CD4-positive, alpha-beta T cell treated with Interleukin-12 subunit alpha and Interleukin-12 subunit beta, for 1 hour (primary cell): ENCODE measurements around the gene AUH.

Experiments used
- DNase-seq: peaks from one replicate; pipeline ENCODE4 v3.0.0-alpha.2; 2020

The AUH gene

GRCh38 chr9:91285729-91286353 lies 75.9 kb downstream of the AUH start:
- no peak for DNase-seq

- no peak for DNase-seq
These were observed 79.4 kb downstream of the AUH start for GRCh38 chr9:91282292-91282691.

DNA sequence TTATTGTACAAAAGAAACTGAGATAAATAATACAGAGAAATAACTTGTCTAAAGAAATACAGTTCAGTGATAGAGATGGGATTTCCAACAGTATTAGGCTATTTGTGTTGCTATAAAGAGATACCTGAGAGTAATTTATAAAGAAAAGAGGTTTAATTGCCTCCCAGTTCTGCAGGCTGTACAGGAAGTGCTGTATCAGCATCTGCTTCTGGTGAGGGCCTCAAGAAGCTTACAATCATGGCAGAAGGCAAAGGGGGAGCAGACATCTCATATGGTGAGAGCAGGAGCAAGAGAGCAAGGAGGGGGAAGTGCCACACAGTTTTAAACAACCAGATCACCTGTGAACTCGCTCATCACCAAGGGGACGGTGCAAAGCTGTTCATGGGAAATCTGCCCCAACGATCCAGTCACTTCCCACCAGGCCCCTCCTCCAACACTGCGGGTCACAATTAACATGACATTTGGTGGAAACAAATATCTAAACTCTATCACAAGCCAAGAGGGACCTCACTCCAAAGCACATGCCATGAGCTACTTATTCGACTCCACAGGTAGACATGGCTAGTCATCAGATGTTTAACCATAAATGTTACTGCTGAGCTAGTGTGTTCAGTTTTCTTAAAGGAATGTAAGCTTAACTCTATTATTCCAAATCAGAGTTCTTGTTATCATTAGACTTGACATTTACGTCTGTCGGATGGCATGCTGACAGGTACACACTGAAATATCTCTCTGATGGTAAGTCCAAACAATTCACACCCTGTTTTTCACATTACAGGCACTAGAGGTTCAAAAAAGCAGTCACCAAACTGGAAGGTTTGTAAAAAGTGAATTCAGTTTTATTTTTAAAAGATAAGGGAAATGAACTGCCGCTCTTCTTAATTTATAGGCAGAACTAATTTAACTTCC lies 82.2 kb downstream of the AUH start:
- DNase-seq = no peak

- DNase-seq = no peak
These were observed 85.2 kb downstream of the AUH start for GRCh38 chr9:91276513-91276912.

DNA sequence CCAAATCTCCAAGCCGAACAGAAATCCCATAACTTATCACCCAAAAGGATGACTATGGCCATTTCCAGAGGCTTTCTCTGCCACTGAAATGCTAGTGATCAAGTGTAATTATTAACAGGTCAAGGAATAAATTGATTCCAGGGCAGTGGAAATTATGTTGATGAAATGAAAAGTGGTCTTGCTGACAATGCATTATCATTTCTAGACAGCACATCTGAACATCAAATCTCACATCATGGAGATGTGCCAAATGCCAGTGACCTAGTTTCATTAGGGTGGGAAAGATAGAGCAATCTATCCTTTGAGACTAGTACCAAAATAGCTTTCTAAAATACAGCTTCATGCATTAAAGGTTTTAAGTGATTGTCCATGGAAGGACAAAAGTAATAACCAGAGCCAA lies 86.1 kb downstream of the AUH start:
- DNase-seq = no peak

GRCh38 chr9:91274949-91275492 lies 86.7 kb downstream of the AUH start:
- no peak for DNase-seq

- no peak for DNase-seq
These were observed 87.7 kb downstream of the AUH start for GRCh38 chr9:91273853-91274552.

GRCh38 chr9:91271156-91271555 lies 90.6 kb downstream of the AUH start:
- DNase-seq = no peak

- DNase-seq = no peak
These were observed 91.7 kb downstream of the AUH start for GRCh38 chr9:91269907-91270491.

- no peak for DNase-seq
These were observed 95.3 kb downstream of the AUH start for GRCh38 chr9:91266448-91266847.

- no peak for DNase-seq
These were observed 96.2 kb downstream of the AUH start for GRCh38 chr9:91265514-91265913.

DNA sequence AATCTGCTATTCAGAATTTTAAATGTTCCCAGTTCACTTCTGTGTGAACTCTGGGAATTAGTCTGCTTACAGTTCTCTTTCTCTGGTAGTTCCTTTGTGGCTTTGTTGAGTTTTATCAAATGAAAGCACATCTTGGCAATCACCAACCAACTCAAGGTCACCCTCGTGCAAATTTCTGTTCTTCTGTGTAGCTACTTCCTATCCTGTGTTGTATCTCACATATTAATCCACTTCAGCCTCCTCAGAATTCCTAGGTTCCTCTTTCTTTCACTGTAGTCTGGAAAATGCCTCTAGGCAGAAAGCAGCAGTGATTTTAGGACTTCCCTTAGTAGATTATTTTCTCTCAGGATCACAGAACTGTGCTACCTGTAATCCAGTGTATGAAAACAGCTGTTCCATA lies 100.3 kb downstream of the AUH start:
- no peak for DNase-seq

DNA sequence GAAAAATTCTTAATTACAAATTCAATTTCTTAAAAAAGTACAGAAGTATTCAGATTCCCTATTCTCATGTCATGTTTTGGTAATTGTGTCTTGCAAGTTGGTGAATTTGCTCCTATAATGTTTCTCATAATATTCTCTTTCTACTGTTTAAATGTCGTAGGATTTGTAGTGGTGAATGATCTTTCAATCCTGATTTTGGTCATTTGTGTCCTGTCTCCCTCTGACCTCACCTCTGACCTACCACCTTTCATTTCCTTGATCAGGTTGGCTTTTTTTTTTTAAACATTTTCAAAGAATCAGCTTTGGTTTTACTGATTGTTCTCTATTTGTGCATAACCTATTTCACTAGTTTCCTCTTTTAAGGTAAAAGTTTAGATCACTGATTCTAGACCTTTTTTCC lies 102.6 kb downstream of the AUH start:
- no peak for DNase-seq

DNA sequence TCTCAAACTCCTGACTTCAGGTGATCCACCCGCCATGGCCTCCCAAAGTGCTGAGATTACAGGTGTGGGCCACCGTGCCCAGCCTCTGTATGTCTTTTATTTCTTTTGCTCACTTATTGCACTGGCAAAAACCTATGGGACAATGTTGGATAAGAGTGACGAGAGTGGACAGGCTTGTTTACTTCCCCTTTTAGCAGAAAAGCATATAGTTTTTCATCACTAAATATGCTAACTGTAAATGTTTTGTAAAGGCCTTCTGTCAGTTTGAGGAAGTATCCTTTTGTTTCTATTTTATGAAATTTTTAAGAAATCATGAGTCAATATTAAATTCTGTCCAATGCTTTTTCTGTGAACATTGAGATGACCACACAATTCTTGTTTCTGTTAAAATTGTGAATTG lies 103.3 kb downstream of the AUH start:
- DNase-seq = no peak

- DNase-seq = no peak
These were observed 105.5 kb downstream of the AUH start for GRCh38 chr9:91256235-91256634.

- DNase-seq = no peak
These were observed 106.4 kb downstream of the AUH start for GRCh38 chr9:91255327-91255726.

DNA sequence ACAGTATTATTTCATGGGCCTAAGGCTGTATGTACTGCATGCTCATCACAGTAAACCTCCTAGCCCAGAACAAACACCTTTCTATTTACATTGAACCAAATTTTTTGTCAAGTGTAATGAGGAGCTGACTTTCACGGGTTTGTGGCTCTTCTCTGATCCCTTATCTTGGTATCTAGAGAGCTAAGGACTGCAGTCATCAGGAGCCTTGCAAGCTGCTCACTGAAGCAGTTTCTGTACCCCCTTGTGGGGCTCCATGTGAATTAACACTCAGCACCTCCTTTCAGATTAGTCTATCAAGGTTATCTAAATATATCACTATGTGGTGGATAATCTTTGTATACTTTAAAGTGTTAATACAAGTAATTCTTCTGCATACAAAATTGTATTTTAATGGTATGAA lies 108.2 kb downstream of the AUH start:
- DNase-seq = peak; percentile 46

- DNase-seq = no peak
These were observed 113.0 kb downstream of the AUH start for GRCh38 chr9:91248707-91249106.

DNA sequence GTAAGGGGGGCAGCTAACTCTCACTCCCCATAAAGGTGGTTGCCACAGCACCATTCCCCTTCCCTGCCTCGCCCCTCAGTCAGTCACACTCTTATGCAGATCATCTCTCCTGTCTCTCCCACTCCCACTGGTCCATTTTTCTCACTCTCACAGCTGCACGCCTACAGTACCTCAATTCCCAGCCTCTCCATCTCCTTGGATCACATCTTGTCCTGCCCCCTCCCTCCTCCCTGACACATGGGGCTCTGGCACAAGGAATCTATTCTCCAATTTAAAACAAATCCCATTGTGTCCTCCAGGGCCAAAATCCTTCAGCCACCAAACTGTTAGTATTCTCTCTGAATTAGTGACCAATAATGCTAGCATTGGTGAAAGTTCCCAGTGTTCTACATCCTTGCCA lies 114.4 kb downstream of the AUH start:
- no peak for DNase-seq

DNA sequence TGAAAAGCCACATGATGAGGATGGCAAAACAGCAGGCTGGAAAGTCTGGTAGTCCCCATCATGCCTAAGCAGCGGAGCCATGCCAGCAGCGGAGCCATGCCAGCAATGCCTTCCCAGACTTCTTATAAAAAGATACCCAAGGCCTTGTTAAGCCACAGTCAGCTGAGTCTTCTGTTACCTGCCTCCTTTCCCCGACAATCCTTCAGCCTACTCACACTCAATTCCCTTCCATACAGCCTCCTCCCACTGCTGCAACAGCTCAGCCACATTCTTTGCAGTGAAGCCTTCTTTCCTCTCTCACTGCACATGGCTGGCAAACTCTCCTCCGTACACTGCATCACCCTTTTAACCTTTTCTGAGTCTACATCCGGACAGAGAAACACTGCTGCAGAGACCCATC lies 114.9 kb downstream of the AUH start:
- DNase-seq = no peak

DNA sequence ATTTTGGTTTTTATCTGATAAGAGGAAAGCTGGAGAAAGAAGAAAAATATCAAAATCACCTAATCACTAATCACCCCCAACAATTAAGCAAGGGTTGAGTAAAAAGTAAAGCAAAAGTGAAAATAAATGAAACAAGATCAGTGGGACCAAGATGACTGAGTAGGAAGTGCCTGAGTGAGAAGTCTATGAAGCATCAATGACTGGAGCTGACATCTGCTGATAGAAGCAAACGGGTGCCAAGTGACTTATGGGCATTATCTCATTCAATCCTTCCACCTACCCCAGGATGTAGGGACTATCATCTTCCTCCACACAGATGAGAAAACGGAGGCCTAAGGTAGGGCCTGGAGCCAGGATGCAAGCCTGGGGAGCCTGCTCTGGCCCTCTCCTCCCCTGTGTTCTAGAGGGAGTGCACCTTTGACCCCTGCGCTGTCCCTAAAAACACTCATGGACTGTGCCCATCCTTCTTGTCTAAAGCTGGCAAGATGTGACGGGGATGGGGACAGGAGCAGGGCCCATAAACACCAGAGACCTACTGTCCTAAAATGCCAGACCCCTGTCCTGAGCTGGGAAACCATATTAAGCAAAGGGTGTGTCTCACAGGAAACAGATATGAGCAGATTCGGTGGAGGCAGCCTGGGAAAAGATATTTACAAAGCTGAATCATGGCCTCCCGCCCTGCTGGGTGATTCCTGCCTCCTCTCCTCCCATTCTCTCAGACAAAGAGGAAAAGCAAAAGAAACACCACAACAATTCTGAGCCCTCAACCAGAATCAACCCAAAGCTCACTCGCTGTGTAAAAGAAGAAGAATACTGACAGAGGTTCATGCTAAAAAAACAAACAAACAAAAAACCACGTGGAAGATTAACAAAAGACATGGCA lies 116.0 kb downstream of the AUH start:
- no peak for DNase-seq

GRCh38 chr9:91243029-91243428 lies 118.7 kb downstream of the AUH start:
- no peak for DNase-seq
